Gastrocnemius medialis (tissue), 4 donors: ENCODE results near the gene SMURF2.
A peak's percentile ranks its signal among the peaks of the same experiment; 100 is the strongest.

Experiments
- CTCF ChIP-seq, 5 experiments: fragments of 450-650 bp in 3 of 5; fragments of 200-600 bp in 2 of 5; sonication (generic) in 2 of 5; IDR thresholded peaks in 4 of 5; conservative IDR thresholded peaks in 1 of 5; 1 replicate in 4 of 5; 2 replicates in 1 of 5; pipeline ENCODE4 v1.5.1; 2016 to 2019; ENCODE audit warnings: antibody characterized with exemption in 5 of 5, mild to moderate bottlenecking in 3 of 5, moderate library complexity in 3 of 5
- POLR2A ChIP-seq, 2 donors: fragments of 450-650 bp; IDR thresholded peaks; one replicate each; pipeline ENCODE4 v1.6.1; 2017; ENCODE audit warnings: antibody characterized with exemption in 2 of 2, mild to moderate bottlenecking in 2 of 2, moderate library complexity in 2 of 2

GRCh38 chr17:64661976-64662773 is at the start of gene SMURF2:
- TF ChIP-seq CTCF (IDR thresholded peaks at IDR 0.05 in 4 of 5, conservative IDR thresholded peaks at IDR 0.05 in 1 of 5): peak in 2 of 5 experiments; percentile 24 to 31
- TF ChIP-seq POLR2A (IDR thresholded peaks at IDR 0.05): peak; percentile 87 to 98
